HG02798 (cell line): ENCODE measurements around the gene RTN4R.
"Not testable (repeated sequence)": the region's sequence is repeated elsewhere in the genome, so short reads cannot be mapped to it uniquely, and the experiment has no call there.

Experiments
- ATAC-seq: cut with Tn5 transposase; IDR thresholded peaks from one replicate; pipeline ENCODE4 v1.9.1; 2021; ENCODE audit warnings: mild to moderate bottlenecking; ENCODE audit not compliant: unreplicated experiment, poor library complexity

RTN4R gene

DNA sequence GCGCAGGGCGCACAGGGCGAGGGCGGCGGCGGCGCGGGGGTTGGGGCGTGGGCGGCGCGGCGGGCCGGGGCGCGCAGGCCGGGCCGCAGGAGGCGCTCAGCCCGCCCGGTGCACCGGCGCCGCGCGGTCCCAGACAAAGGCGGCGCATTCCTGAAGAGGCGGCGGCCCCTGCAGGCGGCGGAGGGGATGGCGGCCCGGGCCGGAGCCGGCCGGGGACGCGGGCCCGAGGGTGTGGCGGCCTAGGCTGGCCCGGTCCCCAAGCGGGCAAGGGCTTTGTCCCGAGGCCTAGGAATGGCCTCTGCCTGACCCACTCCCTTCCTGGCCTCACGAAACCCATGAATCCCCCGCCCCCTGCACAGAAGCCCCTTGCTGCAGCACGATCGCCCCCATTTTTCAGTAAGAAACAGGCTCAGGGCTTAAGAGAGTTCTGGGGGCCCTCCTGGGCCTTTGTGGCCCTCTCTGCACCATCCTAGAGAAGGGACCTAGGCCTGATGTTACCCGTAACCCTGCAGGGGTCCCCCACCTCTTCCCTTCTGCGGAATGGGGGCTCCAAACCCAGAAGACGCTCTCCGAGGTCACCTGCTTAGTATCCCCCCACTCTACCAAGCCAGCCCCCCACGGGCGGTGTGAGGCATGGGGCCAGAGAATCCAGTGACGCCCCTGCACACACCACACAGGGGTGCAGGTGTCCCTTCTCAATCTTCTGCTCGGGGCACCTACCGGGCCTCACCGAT, at the start of gene RTN4R:
RTN4R (minus strand) TSS at position 40 of the 734 bp plus-strand sequence. CDS start 226 bp downstream, outside the sequence.
- ATAC-seq: peak; percentile 55

DNA sequence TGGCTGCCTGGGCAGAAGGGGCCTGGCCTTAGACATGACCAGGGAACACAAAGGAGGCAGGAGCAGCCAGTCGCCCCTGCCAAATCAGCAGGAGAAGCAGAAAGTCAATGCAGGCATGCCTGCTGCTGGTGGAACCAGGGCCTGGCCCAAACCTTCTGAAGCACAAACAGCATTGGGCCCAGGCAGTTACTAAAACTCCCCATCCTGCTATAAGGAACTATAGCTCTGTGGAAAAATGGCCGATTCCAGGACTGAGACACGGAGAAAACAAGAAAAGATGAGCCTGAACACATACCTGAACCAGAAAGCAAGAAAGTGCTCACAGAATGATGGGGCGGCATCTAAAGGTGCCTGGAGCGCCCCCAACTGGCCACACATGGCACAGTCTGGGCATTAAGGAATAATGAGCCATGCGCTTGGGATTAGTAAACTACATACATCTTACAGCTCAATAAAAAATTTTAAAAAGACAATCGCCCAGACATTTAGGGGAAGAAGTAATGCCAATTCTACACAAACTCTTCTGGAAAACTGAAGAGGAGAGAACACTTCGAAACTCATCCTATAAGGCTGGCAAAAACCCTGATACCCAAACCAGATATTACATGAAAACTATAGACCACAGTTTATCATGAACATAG, 49.4 kb upstream of the RTN4R start:
- not testable (repeated sequence) for ATAC-seq

DNA sequence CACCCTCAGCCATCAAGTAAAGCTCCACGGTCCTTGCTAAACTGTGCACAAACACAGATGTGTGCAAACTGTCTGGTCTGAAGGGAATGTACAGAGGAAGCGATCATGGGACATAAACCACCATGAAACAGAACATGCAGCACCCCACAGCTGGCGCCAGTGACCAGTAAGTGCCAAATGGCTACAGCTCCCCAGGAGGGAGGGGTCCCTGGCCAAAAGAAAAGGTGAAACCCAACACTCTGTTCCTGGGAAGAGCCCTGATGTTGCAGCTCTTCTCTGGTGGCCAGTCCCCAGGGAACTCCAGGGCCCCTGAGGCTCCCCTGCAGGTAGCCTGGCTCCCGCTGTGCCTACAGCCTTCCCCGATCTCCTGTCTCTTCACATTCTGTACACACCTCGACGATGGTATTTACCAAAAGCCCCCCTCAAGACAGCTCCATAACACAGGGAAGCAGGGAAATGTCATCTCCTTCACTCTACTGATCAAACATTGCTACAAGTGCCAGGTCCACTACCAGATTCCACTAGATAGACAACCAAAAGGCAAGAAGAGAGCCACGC, 48.8 kb upstream of the RTN4R start:
- no peak for ATAC-seq

DNA sequence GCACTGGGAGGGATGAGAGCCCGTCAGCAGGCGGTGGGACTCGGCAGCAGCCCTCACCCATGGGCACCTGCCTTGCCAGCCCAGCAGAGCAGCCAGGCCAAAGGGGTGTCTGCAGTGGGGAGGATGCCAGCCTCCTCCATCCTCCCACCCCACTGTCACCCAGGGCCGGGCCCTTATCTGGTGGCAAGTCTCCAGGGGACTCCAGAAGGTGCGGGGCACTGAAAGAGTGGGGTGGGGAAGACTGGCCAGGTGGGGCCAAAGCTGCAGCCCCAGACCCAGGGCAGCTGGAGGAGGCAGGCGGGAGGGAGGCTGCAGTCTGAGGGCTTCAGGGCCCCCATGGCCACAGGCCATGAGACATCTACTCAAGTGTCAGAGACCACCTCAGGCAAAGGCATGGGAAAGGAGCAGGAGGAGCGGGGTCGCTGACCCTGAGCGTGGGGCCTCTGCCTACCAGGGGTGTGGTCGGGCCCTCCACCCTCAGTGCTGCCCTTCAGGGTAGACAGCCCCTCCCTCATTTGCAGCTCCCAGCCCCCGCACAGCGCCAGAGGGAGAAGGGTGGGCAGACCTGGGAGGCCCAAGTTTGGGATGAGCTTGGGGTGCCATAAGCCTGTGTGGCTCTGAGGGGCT, 48.2 kb upstream of the RTN4R start:
- no peak for ATAC-seq

DNA sequence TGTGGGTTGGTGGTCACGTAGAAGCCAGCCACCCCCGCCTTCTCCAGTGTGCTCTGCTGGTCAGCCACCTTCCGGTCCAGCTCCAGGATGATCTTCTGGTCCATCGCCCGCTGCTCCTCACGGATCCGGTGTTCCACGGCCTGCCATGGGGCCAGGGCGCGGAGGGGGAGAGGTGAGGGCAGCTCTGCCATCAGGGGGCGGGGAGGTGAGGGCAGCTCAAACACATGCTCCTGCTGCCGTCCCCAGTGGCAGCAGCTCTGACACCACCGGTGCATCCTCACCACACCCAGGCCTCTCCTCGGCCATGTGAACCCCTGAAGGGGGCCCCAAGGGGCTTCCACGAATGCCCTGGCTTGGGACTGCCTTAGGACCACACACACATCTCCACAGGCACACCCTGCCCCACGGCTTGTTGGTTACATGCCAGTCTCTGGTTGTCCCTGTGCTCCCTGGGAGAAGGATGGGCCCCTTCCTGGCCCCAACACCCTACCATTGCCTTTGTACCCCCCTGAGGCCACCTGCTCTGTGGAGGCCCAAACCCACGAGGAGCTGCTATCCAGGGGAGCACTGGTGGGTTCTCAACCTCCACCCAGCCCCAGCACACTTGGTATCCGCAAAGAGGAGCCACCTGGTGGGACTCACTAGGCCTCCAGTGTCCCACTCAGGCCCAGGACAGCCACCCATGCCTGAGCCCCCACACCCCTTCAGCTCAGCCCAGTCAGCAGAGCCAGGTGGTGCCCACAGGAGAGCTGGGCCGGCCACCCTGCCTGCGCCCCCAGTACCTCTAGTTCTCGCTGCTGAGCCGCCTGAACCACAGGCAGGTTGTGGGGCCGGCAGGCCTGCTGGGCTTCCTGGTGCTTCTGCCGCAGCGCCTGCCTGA, 47.5 kb upstream of the RTN4R start:
- no peak for ATAC-seq

DNA sequence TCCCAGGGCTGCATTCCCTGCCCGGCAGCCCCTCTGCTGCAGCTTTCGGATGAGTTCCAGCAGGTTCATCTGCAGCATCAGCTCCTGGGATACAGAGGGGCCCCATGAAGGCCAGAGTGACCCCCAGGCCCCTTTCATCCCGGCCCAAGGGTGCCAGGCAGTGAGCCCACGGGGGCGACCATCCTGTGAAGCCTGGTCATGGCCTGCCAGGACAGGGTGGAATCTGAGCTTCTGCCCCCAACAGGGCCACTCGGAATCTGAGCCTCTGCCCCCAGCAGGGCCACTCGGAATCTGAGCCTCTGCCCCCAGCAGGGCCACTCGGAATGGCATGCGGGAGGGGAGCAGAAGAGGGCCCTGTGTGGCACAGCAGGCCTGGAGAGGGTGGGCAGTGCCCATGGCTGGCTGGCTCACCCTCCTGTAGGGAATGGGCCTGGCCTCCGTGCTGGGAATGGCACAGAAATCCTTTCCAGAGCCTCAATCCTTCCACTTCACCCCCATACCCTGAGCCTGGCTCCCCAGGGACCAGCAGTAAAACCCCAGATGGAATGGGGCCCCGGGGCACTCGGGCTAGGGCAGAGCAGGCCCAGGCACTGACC, 46.7 kb upstream of the RTN4R start:
- ATAC-seq: not testable (repeated sequence)

DNA sequence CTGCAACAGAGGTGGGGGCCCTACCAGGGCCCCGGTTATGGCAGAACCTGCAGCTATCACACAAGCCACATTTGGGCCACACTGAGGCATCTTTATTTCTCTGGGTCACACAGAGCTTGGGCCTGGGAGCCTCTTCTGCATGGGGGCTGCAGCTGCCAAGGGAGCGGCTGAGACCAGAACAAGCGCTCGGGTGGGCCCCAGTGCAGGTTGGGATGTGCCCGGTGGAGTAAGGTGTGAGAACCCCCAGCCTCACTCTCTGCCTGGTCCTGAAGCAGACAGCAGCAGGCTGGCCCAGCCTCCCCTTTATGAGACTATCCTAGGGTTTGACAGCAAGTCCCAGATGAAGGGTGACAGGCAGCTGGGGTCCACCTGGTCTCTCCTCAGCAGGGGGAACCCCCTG, 46.1 kb upstream of the RTN4R start:
- ATAC-seq: not testable (repeated sequence)

DNA sequence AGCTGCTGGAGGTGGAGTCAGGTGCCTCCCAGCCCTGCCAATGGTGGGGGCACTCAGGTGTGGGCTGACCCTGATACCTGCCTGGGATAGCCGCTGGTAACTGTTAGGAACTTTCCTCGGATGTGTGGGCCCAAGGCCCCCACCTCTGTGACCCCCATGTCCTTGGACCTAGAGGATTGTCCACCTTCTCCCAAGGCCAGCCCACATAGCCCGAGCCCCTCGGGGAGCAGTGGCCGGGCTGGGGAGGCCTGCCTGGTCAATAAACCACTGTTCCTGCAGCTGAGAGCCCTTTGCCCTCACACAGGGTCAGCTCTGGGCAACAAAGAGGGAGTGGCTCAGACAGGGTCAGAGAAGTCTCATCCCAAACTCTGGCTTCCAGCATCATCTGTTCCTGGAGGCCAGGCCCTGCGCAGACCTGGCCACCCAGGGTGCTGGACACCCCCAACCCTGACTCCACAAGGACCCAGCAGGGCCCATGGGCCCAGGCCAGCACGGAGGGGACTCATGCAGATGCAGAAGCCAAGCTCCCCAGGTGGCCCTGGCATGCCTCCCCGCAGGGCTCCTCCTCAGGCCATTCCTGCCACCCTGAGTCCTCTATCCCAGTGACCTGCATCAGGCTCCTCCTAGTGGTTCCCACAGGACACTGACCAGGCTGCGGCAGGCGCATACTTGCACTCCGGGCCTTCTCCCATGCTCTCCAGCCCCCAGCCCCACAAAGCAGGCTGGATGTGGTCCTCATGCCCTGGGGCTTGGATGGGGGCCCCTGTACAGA, 45.4 kb upstream of the RTN4R start:
- ATAC-seq: not testable (repeated sequence)

DNA sequence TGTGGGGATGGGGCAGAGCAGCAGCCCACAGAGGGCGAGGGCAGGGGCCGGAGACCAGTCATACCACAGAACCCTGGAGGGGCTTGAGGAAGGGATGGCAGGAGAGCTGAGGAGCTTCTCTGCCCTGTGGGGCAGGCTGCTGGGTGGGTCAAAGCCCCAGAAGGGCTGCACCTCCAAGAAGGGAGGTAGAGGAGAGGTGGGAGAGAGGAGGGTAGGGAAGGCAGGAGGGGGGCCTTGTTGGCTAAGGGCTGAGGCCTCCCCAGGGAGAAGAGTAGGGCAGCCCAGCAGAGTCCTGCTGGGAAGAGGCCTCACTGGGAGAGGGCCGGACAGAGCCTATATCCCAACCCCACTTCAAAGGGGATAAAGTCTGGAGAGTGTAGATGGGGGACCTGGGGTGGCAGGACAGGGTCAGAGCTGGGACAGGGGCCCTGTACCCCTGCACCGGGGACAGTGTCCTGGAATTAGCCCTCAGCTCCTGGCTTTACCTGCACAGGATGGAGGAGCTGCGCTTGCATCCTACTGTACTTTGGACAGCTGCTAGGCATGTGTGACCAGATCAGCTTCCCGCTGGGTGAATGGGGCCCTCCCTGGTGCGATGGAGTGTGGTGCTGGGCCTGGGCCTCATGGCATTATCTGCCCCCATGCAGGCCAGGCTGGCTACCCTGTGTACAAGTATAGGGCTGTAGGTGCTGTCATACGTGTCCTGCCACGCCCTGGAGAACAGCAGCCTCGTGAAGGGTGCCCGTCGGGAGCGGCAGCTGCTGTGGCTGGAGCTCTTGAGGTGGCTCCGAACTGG, 44.5 kb upstream of the RTN4R start:
- ATAC-seq: no peak

DNA sequence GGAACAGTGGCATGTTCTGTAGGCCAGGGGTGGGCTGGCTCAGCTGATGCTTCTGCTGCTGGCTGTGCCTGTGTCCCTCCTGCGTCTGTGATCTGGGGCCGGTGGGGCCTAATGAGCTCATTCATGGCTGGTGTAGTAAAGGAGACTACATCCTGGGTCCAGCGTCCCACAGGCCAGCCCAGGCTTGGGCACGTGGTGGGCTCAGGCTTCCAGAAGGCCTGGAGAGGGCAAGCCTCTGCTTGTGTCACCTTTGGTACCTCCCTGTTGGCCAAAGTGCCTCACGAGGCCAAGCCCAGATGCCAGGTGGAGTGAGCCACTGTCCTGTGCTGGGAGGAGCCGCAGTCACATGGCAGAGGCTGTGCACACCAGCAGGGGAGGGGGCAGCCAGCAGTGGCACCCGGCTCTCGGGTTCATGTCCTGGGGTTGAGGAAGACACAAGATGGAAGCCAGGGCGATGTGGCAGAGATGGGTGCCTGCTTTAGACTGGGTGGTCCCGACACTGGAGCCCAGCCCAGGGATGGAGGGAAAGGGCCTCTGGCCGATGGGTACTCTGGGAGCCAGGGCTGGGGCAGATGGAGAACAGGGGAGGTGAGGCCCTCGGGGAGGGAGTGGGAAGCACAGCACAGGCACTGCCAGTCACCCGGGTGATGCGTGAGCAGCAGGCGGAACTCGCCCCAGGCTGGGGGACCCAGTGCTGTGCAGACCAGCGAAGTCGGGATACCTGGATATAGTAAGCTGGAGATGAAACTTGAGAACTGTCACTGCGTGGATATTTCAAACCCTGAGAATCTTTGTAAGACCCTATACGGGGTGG, 43.3 kb upstream of the RTN4R start:
- not testable (repeated sequence) for ATAC-seq

DNA sequence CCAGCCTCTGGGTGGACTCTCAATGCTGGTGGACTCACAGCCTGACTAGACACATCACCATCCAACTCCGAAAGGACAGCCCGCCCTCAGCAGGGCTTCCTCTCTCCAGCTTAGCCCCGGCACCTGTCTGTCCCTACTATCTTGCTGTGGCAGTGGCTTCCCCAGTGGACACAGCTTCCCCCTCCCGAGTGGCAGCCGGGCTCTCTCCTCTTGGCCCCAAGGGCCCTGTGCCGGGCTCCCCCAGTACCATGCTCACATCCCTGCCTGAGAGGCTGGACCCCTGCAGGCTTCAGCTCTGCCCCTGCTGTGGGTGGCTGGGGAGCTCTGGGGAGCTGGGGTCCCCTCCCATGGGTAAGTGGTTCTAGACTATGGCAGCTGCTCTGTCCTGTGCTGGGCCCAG, 42.7 kb upstream of the RTN4R start:
- ATAC-seq: not testable (repeated sequence)

DNA sequence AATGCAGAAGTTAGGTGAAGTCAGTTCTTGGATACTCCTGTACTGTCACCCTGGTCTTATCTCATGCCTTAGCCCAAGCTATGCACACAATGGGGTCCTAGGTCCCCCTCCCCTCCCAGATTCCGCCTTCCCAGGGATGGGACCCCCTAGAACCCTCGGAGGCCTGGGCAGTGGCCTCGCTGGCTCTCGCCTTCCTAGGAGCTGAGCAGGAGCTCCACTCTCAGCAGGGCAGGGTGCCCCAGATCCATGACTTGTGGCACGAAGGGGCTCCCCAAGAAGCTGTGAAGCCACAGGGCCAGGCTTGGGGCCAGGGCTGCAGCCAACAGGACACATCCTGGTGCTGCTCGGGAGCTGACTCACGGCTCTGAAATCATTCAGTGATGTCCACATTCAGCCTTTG, 42.1 kb upstream of the RTN4R start:
- not testable (repeated sequence) for ATAC-seq

DNA sequence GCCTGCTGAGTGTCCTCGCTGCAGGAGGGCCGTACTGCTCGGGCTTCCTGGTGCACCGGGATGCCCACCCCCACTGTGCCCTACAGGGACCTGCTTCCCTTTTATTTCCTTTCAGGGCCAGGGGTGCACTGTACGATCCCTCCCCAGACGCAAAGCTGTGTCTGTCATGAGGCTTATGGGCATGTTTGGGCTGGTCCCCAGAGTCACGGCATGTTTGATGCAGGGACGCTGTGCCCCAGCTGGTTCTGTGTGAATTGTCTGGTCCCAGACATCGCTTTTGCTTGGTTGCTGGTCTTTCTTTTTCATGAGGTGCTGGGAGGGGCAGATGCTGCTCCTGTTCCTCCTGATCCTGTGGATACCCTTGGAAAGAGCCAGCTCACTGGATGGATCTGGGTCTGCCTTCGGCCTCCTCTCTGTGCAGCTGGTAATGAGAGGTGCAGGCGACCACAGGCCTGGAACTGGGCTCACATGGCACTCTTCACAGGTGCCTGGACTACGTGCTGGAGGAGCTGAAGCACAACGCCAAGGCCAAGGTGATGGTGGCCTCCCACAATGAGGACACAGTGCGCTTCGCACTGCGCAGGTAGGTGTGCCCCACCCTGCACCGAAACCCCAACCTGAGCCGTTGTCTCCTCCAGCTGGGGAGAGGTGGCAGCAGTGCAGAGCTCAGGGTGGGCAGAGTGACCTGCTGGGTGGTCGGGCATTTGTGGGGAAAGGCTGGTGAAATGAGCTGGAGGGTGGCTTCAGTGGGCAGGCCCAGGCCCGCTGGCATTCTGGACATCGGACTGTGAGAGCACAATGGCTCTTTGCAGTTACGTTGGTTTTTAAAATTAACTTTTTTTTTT, 40.9 kb upstream of the RTN4R start:
- not testable (repeated sequence) for ATAC-seq

DNA sequence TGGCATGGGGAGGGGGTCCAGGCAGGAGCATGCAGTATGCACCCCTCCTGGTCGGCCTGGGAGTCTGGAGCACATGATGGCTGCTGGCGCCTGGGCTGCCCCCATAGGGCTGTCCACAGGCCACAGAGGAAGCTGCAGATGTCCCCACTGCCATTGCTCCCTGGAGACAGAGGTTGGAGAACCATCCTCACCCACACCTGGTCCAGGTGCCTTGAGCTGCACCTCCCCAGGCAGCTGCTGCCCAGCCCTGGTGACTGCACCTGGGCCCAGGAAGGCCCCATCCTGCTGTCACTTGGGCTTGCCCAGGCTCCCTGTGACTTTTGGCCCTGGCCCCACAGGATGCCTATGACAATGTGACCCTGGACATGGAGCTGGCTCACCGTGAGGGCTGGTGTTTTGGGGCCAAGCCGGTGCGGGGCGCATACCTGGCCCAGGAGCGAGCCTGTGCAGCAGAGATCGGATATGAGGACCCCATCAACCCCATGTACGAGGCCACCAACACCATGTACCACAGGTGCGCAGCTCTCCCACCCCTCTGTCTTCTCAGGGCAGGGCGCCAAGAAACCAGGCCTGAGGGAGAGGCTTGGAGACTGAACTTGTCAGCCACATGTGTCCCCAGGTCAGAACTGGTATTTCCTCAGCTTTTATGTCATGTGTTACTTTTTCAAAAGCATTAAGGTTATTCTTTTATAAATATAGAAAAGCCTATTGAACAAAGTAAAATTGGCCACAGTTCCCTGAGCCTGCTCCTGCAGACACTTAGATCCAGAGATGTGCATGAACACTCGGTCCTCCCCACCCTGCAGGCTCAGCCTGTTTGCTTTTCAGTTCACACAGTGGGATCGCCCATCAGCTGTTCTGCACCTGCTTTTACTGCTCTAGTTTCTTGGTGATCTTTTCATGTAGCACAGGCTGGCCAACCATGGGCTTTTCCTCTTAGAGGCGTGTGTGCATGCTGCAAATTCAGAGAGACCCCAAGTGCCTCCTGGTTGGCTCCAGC, 39.6 kb upstream of the RTN4R start:
- not testable (repeated sequence) for ATAC-seq
